ENCODE results near the gene BAMBI.

DNA sequence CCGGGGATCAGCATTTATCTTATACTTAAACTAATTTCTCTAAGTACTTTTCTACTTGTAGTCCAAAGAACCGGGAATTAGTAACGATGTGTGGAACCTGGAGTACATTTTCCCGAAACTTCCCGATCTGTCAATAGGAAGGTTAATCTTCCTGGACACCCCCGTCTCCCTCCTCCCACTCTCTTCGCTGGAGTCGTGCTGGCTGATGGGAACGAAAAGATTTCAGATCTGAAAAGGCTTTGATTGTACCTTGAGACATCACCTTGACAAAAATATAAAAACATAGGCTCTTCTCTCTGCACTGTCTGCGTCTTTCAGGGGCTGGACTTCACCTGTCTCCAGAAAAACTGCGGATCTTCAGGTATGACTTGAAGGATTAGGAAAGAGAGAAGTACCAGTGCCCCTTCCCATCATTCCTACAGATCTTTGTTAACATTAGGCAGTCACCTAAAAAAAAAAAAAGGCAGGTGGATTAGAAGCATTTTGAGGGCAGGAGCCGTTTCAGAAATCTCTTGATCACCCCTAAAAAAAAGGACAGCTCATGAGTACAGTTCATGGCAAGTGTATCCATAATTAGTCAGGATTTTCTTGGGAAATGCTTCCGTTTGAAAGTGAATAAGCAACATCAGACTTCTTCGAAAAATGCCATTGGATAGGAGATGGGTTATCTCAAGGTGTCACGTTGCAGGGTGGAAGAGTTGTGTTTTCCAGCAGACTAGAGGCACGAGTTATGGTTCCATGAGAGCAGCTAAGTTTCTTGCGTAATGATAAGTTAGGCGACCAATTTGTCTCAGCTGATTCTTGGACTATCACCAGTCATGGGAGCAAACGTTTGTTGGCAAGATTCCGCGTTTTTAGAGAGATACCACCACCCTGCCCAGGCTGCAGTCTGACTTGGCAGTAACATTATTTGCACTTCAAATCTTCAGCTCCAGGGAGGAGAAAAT lies 7.8 kb upstream of the BAMBI start:
- no peak for TF ChIP-seq POLR2A (IDR thresholded peaks at IDR 0.05; ENCODE audit: low read depth, low read length)
- no peak for TF ChIP-seq POLR2AphosphoS5 (IDR thresholded peaks at IDR 0.05; ENCODE audit: low read depth, low read length)
